ENCODE results near the gene ITPR1.

DNA sequence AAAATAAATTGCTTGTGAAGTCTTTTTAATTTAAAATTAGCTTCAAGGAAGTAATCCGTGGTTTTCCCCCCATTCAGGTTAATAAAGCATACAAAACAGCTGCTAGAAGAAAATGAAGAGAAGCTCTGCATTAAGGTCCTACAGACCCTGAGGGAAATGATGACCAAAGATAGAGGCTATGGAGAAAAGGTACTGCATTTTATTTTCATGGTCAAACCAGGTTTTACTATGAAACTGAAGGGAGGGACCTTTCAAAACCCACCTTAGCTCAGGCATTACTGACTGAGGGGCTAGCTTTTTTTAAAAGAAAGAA, 218.5 kb downstream of the ITPR1 start:
- TF ChIP-seq, protein P1, sequence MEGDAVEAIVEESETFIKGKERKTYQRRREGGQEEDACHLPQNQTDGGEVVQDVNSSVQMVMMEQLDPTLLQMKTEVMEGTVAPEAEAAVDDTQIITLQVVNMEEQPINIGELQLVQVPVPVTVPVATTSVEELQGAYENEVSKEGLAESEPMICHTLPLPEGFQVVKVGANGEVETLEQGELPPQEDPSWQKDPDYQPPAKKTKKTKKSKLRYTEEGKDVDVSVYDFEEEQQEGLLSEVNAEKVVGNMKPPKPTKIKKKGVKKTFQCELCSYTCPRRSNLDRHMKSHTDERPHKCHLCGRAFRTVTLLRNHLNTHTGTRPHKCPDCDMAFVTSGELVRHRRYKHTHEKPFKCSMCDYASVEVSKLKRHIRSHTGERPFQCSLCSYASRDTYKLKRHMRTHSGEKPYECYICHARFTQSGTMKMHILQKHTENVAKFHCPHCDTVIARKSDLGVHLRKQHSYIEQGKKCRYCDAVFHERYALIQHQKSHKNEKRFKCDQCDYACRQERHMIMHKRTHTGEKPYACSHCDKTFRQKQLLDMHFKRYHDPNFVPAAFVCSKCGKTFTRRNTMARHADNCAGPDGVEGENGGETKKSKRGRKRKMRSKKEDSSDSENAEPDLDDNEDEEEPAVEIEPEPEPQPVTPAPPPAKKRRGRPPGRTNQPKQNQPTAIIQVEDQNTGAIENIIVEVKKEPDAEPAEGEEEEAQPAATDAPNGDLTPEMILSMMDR (IDR thresholded peaks at IDR 0.05): peak in 1 of 6 experiments; percentile 6
- no peak for TF ChIP-seq POLR2A (IDR thresholded peaks at IDR 0.05)

Measured in thyroid gland (tissue), 4 donors.